NCI-H748 (cell line): ENCODE results near the gene CDT1.
"Not testable (repeated sequence)": the region's sequence is repeated elsewhere in the genome, so short reads cannot be mapped to it uniquely, and the experiment has no call there.

Experiments used
- DNase-seq: peaks from one replicate; lab custom pipeline; 2025; ENCODE audit not compliant: unreplicated experiment; lab: John Stamatoyannopoulos, UW

CDT1 gene

GRCh38 chr16:88815901-88816589 is 12.5 kb downstream of the CDT1 start:
- DNase-seq: peak; percentile 64

GRCh38 chr16:88816736-88817535 is 13.3 kb downstream of the CDT1 start:
- DNase-seq: no peak

- DNase-seq: no peak
Measured at GRCh38 chr16:88817785-88818574, 14.4 kb downstream of the CDT1 start.

- no peak for DNase-seq
Measured at GRCh38 chr16:88818575-88818874, 14.9 kb downstream of the CDT1 start.

GRCh38 chr16:88819126-88819525 is 15.5 kb downstream of the CDT1 start:
- no peak for DNase-seq

GRCh38 chr16:88820385-88821025 is 16.9 kb downstream of the CDT1 start:
- no peak for DNase-seq

- no peak for DNase-seq
Measured at GRCh38 chr16:88821168-88821850, 17.7 kb downstream of the CDT1 start.

- DNase-seq: no peak
Measured at GRCh38 chr16:88822281-88823040, 18.9 kb downstream of the CDT1 start.

- DNase-seq: not testable (repeated sequence)
Measured at GRCh38 chr16:88823646-88824045, 20.1 kb downstream of the CDT1 start.

GRCh38 chr16:88824256-88825077 is 20.9 kb downstream of the CDT1 start:
- DNase-seq: no peak

- DNase-seq: no peak
Measured at GRCh38 chr16:88825146-88825545, 21.6 kb downstream of the CDT1 start.

GRCh38 chr16:88826070-88826840 is 22.7 kb downstream of the CDT1 start:
- no peak for DNase-seq

- no peak for DNase-seq
Measured at GRCh38 chr16:88827727-88828126, 24.1 kb downstream of the CDT1 start.

- no peak for DNase-seq
Measured at GRCh38 chr16:88828711-88829110, 25.1 kb downstream of the CDT1 start.

GRCh38 chr16:88830258-88830657 is 26.7 kb downstream of the CDT1 start:
- DNase-seq: no peak

GRCh38 chr16:88830783-88831182 is 27.2 kb downstream of the CDT1 start:
- no peak for DNase-seq

- DNase-seq: no peak
Measured at GRCh38 chr16:88831838-88832237, 28.2 kb downstream of the CDT1 start.

- DNase-seq: no peak
Measured at GRCh38 chr16:88833086-88833485, 29.5 kb downstream of the CDT1 start.
